Right cardiac atrium (tissue), 5 donors: ENCODE measurements around the gene TGFBR3. TPM values are rescaled to one million over a fixed set of nuclear protein-coding genes. Genes with fewer than 3 reads are reported as not detected.

Experiments used
- ATAC-seq, 2 donors: fragments of 200-7000 bp; cut with Tn5 transposase; one replicate each; pipeline versions ENCODE4 v1.8.0 to v1.9.1; 2020; ENCODE audit warnings: moderate library complexity in 2 of 2, mild to moderate bottlenecking in 1 of 2
- DNase-seq, 3 donors: peaks; one replicate each; pipeline ENCODE4 v3.0.0-alpha.2; 2020
- H3K27ac ChIP-seq: one replicate; pipeline ENCODE4 v1.5.1; 2013; ENCODE audit warnings: mild to moderate bottlenecking, low read length, control low read depth, moderate library complexity
- H3K27me3 ChIP-seq: one replicate; pipeline ENCODE4 v1.6.1; 2013; ENCODE audit not compliant: control insufficient read depth, insufficient read depth
- H3K4me1 ChIP-seq: one replicate; pipeline ENCODE4 v1.6.1; 2013; ENCODE audit warnings: low read length; ENCODE audit not compliant: control insufficient read depth, insufficient read depth
- H3K4me3 ChIP-seq: one replicate; pipeline ENCODE4 v1.5.1; 2013; ENCODE audit warnings: low read length, control low read depth
- H3K9me3 ChIP-seq: one replicate; pipeline ENCODE4 v1.6.1; 2013; ENCODE audit warnings: low read length; ENCODE audit not compliant: control insufficient read depth
- WGBS: extraction: QIAGEN DNeasy Blood & Tissue Kit; methylation state at CpG from one replicate; pipeline ENCODE4 v1.1.7; 2013; 5-methylcytosine and 5-hydroxymethylcytosine counted together
- intact Hi-C, 4 donors: fragments of 100-400 bp; cut with DNase I; formaldehyde crosslinking; loops; one replicate each; pipeline versions ENCODE4 v1.11.0 to v1.14.0; 2022 to 2023
- polyA plus RNA-seq: library from polyadenylated mRNA; stranded (reverse); fragments of 200-250 nt; gene quantifications from one replicate; pipeline ENCODE4 v1.2.3, GENCODE V29; 2013
- total RNA-seq, 4 donors: library from RNA; stranded (reverse); fragmentation: NEBNext Ultra II Directional; extraction: Animal tissue kit (Norgen Biotek cat#: 25700); gene quantifications; one replicate each; pipeline ENCODE4 v1.2.1, GENCODE V29; 2021
- donor health status: healthy with polysubstance abuse.
- donor health status: DM: no; HTN: yes; CAD: no.
- donor health status: DM: no; HTN: no; CAD: no.
- donor health status: DM: no; HTN: yes; CAD: no; lungs with severe emphysema.
- donor health status: DM: yes; HTN: yes; CAD: no.

The TGFBR3 gene
- total and polyA plus RNA-seq, 5 donors = 14.5 to 52.4 (median 38.9) TPM

DNA sequence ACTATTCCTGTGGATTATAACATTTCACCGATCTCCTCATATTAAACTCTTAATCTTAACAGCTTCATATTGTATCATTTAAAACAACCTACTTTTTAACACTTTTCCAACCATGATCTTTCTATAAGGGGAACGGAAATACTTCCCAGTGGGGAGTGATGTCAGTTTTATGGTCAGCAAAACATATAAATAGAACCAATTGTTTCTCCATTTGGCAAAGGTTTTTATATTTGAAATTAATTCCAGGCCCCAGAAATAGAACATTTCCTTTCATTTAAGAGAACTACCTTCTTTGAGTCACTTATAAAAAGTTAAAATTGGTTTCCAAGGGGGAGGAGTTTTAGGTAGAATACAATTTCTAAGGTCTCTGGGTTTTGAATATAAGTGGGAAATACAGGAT lies 189.6 kb downstream of the TGFBR3 start:
- peaks cover 20% of the 10 kb centered on the region for H3K4me1 ChIP-seq
- H3K9me3 ChIP-seq = no peaks in the 10 kb centered on the region
- no peak overlapping the region for H3K27ac ChIP-seq
- 54% methylated on average over 2 of the region's 2 CpGs for WGBS
- no peak for ATAC-seq
- DNase-seq = no peak
- no peak overlapping the region for H3K4me3 ChIP-seq
- H3K27me3 ChIP-seq = no peaks in the 10 kb centered on the region
- intact Hi-C loops = loop anchor here in 2 of 4 donors (10.0 kb wide), 2 partner anchors 112 to 172 kb away; no protein-coding TSS in a partner anchor

DNA sequence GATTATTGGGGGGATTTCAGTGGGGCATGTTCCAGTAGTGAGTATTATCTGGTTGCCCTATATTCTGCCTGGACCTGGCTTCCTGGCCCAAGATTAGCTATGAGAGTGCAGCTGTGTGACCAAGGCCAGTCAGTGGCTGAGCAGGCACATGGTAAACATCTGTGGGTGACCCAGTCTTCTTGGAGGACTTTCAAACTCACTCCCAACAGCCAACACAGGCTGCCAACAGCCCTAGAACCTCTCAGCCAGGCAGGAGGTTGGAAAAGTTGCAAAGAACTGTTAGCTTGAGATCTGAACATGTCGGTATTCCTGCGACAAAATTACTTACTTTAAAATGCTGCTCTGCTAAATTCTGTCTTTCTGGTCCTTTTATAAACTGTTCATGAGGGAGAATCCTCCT lies 192.4 kb downstream of the TGFBR3 start:
- DNase-seq = peak; percentile 69 to 86 (median 75)
- Histone ChIP-seq H3K27me3 (no peaks in the 10 kb centered on the region), H3K9me3 (no peaks in the 10 kb centered on the region), H3K27ac (peak overlapping the region; percentile 80), H3K4me1 (peaks cover 17% of the 10 kb centered on the region), H3K4me3 (no peak overlapping the region)
- peak; percentile 78 to 87 for ATAC-seq
- intact Hi-C loops = loop anchor here in 2 of 4 donors (10.0 kb wide), 2 partner anchors 109 to 169 kb away; no protein-coding TSS in a partner anchor
- 55% methylated on average over 2 of the region's 2 CpGs for WGBS

DNA sequence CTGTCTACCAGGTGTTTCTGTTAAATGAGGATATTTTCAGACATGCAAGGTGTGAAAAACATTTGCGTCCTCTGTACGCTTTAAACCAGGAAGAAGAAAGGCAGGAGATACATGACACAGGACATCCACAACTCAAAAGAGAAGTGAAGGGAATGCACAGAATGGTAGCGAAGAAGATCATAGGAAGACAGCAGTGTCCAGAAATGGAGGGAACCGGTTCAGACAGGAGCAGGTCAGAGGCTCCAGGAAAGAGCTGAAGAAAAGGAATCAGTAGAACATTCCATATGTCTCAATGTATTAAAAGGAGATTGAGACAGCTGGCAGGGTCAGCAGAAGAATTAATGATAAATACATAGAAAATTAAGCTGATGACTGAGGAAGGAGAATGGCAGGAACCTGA lies 194.4 kb downstream of the TGFBR3 start:
- H3K27me3 ChIP-seq = no peaks in the 10 kb centered on the region
- WGBS = 94% methylated on average over 4 of the region's 4 CpGs
- DNase-seq (no peak), ATAC-seq (no peak)
- H3K4me1 ChIP-seq = peaks cover 9% of the 10 kb centered on the region
- intact Hi-C loops = loop anchor here in 2 of 4 donors (10.0 kb wide), 2 partner anchors 107 to 167 kb away; no protein-coding TSS in a partner anchor
- H3K27ac ChIP-seq = peak overlapping the region; percentile 13
- no peak overlapping the region for H3K4me3 ChIP-seq
- no peaks in the 10 kb centered on the region for H3K9me3 ChIP-seq

DNA sequence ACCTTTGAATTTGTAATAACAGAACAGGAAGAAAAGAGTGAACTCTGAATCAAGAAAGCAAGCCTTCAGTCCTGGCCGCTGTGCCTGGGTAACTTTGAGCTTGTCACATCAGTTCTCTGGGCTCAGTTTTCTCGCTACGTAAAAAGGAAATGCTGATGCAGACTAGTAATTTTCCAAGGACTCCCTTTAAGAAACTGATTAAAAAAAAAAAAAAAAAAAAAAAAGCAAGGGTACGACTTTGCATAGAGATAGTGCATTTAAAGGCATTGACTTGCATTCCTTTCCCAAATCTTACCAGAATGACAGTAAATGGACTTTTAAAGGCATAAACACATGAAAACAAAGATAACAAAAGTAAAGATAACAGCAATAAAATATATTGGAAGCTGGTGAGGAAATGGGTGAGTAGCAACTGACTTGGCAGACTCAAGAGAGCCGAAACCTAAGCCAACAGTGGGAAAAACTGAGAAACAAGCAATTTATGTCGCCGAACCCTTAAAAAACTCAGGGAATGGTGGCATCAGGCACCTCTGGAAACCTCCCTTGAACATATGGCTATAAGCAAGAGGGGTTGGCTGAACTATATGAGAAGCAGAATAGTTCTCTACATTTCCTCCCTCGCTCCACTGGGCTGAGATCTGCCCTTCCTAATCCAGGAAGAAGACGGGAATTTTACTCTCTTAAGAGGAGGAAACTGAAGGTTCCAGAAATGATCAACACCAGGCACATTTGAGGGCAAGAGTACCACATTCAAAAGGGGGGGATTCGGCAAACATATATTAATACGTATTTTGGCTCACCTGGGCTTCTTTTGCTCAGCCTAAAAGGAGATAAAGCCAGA lies 196.1 kb downstream of the TGFBR3 start:
- H3K4me3 ChIP-seq = no peak overlapping the region
- intact Hi-C loops = loop anchor here in 2 of 4 donors (10.0 kb wide), 2 partner anchors 105 to 165 kb away; no protein-coding TSS in a partner anchor
- no peaks in the 10 kb centered on the region for H3K27me3 ChIP-seq
- 50% methylated on average over 11 of the region's 11 CpGs for WGBS
- H3K4me1 ChIP-seq = peaks cover 10% of the 10 kb centered on the region
- peak overlapping the region; percentile 93 for H3K27ac ChIP-seq
- H3K9me3 ChIP-seq = no peaks in the 10 kb centered on the region
- ATAC-seq = peak; percentile 61 to 78
- DNase-seq = peak in 2 of 3 donors; percentile 56 to 80

DNA sequence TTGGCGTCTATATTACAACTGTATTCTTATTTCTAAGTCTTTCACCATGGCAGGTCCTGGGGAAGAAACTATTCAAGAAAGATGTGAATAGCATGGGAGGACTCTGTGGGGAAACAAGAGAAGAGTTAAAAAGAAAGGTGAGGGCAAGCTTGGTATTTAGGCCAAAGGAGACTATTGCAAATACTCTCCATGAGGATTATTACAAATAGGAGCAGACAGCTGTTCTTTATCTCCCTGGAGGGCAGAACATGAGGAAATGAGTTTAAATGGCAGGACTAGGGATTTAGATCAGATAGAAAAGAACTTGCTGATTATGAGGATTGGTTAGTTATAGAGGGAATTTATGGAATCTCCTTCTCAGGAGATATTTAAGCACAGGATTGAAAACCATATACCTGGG lies 198.5 kb downstream of the TGFBR3 start:
- 93% methylated on average over 1 of the region's 1 CpG for WGBS
- no peak for ATAC-seq
- DNase-seq = no peak

DNA sequence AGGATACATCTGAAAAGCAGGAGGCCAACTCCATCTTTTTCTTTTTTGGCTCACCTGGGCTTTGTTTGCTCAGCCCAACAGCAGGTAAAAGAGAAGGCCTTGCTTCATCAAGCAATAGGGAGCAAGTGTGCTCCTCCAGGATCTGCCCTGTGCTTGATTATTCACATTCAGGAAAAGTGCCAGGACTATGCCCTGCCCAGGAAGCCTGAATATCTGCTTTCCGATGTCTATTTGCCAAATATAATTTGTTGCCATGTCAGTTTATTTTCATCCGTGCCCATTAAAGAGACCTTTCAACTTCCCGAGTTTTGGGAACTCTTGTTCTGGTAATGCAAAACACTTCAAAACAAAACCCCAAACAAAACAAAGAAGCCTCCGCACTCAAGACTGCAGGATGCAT lies 200.0 kb downstream of the TGFBR3 start:
- Histone ChIP-seq H3K27me3 (no peaks in the 10 kb centered on the region), H3K4me3 (no peak overlapping the region), H3K4me1 (peaks cover 8% of the 10 kb centered on the region), H3K27ac (no peak overlapping the region), H3K9me3 (no peaks in the 10 kb centered on the region)
- ATAC-seq = peak in 1 of 2 donors; percentile 24
- 45% methylated on average over 4 of the region's 4 CpGs for WGBS
- no peak for DNase-seq
- intact Hi-C loops = no loop called here

More for the DNA sequence above, 198.5 kb downstream of the TGFBR3 start:
- intact Hi-C loops = no loop called here
- Histone ChIP-seq H3K27ac (no peak overlapping the region), H3K4me3 (no peak overlapping the region), H3K9me3 (no peaks in the 10 kb centered on the region), H3K27me3 (no peaks in the 10 kb centered on the region), H3K4me1 (peaks cover 8% of the 10 kb centered on the region)

DNA sequence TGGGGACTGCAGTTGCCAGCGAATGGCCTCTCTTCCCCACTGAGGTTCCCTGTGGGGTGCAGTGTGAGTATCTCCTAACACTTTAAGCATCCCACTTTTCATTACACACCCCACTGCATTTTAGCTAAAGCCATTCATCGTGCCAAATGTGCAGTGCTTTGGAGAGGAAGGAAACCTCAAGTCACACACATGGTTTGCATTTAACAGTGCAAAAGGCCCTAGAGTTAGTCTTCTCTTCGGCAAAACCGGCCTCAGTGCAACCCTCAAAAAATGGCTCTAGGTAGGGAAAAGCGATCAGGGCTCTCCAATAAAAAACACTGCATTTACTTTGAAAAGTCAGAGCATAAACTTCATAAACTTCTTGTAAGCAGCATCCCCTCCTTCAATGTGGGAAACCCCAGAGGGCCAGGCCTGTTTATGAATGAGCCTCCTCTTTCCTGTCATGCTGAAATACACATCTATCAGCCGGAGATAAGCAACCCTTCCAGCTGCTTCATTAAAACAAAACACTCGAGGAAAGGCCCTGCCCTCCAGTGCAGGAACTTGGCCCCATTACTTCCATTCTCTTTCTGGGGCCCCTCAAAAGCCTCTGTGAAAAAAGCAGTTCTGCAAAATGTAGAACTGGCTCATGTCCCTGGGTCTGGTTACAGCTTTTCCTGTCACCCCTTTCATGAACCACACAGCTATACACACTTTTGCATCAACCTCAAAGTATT lies 201.3 kb downstream of the TGFBR3 start:
- WGBS = 24% methylated on average over 7 of the region's 7 CpGs
- DNase-seq = no peak
- H3K4me1 ChIP-seq = peaks cover 8% of the 10 kb centered on the region
- no peaks in the 10 kb centered on the region for H3K27me3 ChIP-seq
- intact Hi-C loops = no loop called here
- H3K27ac ChIP-seq = peak overlapping the region; percentile 17
- no peaks in the 10 kb centered on the region for H3K9me3 ChIP-seq
- ATAC-seq = peak; percentile 50 to 66
- no peak overlapping the region for H3K4me3 ChIP-seq

DNA sequence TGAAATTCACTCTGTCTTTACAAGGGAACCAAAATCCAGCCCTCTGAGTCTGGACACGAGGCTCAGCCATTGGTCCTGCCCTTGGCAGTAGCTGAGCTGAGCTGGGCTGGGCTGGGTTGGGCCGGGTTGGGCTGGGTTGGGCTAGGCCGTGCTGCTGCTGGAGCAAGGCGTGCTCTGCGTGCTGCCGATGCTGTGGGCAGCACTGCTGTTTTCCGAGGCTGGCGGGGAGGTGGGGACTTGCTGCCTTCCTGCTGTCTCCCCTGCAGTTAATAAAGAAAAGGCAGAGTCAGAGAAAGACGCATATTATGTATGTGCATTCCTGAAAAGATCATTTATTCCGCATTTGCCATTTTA lies 202.4 kb downstream of the TGFBR3 start:
- Histone ChIP-seq H3K27me3 (no peaks in the 10 kb centered on the region), H3K4me3 (no peak overlapping the region), H3K9me3 (no peaks in the 10 kb centered on the region), H3K4me1 (peaks cover 6% of the 10 kb centered on the region), H3K27ac (no peak overlapping the region)
- ATAC-seq (peak; percentile 92 to 93), DNase-seq (peak; percentile 63 to 88 (median 83))
- intact Hi-C loops = no loop called here
- 68% methylated on average over 10 of the region's 10 CpGs for WGBS

DNA sequence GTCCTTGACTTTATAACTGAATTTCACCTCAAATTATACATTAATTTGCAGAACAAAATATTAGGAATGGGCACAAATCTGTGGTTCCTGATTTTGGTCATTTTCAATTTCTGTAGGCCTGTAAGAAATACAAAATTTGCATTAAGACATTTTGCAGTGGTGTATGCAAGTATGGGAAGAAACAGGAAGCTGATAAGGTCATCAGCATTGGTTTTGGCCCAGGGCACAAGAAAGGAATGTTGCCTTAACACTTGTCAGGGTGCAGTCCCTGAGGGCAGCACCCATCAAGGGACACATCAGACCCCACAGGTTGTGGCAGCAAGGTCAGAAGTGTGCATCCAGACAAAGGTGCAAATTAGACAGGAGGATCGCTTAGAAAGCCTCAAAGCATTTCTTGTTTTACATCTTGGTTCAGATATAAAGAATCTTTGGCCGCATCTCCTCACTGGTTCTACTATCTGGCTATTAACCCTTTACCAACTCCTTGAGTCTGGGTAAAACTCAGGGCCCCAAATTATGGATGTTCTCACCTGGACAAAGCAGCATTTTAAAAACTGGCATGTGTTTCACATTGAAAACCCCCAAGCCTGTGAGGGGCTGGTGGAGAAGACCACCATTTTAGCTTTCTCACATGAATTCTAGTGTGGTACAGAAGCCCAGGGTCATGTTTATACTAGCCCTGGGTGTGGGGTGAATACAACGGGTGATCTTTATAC lies 202.9 kb downstream of the TGFBR3 start:
- Histone ChIP-seq H3K27ac (no peak overlapping the region), H3K9me3 (no peaks in the 10 kb centered on the region), H3K4me3 (no peak overlapping the region), H3K27me3 (no peaks in the 10 kb centered on the region), H3K4me1 (peaks cover 6% of the 10 kb centered on the region)
- 76% methylated on average over 3 of the region's 3 CpGs for WGBS
- DNase-seq (no peak), ATAC-seq (no peak)
- intact Hi-C loops = no loop called here

DNA sequence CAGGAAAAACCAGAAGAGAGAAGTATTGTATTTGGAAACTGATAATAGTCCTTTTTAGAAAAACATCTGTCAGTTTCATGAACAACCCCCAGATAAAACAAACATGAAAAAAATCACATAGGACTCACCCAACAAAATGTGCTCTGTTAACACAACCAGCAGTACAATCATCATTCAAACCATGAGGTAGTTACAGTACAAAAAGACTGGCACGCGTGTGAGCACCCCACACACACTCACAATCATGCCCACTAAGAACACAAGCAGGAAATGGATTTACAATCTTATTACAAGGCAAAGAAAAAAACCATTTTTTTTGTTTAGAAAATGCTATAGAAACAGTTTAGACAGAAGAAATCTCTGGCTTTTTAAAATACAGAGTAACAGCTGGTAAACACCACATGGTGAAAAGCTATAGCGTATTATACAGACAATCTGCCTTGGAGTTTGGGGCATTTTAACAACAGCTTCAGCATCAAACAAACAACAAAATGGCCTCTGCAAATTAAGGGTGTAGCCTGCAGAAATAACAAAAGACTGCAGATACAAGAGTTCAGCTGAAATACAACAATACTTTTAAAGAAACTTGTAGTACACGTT lies 205.3 kb downstream of the TGFBR3 start:
- intact Hi-C loops = no loop called here
- Histone ChIP-seq H3K4me3 (no peak overlapping the region), H3K9me3 (no peaks in the 10 kb centered on the region), H3K27me3 (no peaks in the 10 kb centered on the region), H3K4me1 (peaks cover 6% of the 10 kb centered on the region), H3K27ac (no peak overlapping the region)
- no peak for DNase-seq
- no peak for ATAC-seq
- 86% methylated on average over 4 of the region's 4 CpGs for WGBS
